Endodermal cell (in vitro differentiated cells): ENCODE results near the gene DNAH8. TPM values are rescaled to one million over a fixed set of nuclear protein-coding genes. Genes with fewer than 3 reads are reported as not detected.

Experiments used
- DNase-seq: peaks from one replicate; pipeline ENCODE4 v3.0.0-alpha.2; 2017
- H3K27ac ChIP-seq: 2 replicates; pipeline ENCODE4 v1.5.1; 2013; ENCODE audit warnings: mild to moderate bottlenecking, low read depth, low read length, moderate library complexity
- H3K27me3 ChIP-seq: 2 replicates; pipeline ENCODE4 v1.6.1; 2013; ENCODE audit warnings: mild to moderate bottlenecking, low read length, moderate library complexity; ENCODE audit not compliant: insufficient read depth, control insufficient read depth, poor library complexity, severe bottlenecking
- H3K36me3 ChIP-seq: 2 replicates; pipeline ENCODE4 v1.7.0; 2013; ENCODE audit warnings: mild to moderate bottlenecking, low read length, moderate library complexity; ENCODE audit not compliant: control insufficient read depth, insufficient read depth
- H3K4me1 ChIP-seq: one replicate; pipeline ENCODE4 v1.7.0; 2013; ENCODE audit warnings: low read length; ENCODE audit not compliant: control insufficient read depth, insufficient read depth
- H3K4me3 ChIP-seq: 2 replicates; pipeline ENCODE4 v1.5.1; 2013; ENCODE audit warnings: mild to moderate bottlenecking, low read length, moderate library complexity
- H3K9ac ChIP-seq: 2 replicates; pipeline ENCODE4 v1.6.1; 2013; ENCODE audit warnings: mild to moderate bottlenecking, low read length, moderate library complexity; ENCODE audit not compliant: poor library complexity, severe bottlenecking; ENCODE audit errors: extremely low read depth
- H3K9me3 ChIP-seq: 2 replicates; pipeline ENCODE4 v1.6.1; 2013; ENCODE audit warnings: mild to moderate bottlenecking, low read length, moderate library complexity; ENCODE audit not compliant: control insufficient read depth
- H3K27ac Mint-ChIP-seq: 2 replicates; pipeline ENCODE4 v1.8.0; 2020; ENCODE audit warnings: mixed read lengths
- H3K27me3 Mint-ChIP-seq: 2 replicates; pipeline ENCODE4 v1.8.0; 2021; ENCODE audit warnings: mild to moderate bottlenecking, mixed read lengths; ENCODE audit not compliant: insufficient read depth
- H3K36me3 Mint-ChIP-seq: 2 replicates; pipeline ENCODE4 v1.8.0; 2020; ENCODE audit warnings: low read depth, mixed read lengths
- H3K4me1 Mint-ChIP-seq: 2 replicates; pipeline ENCODE4 v1.8.0; 2020; ENCODE audit warnings: mixed read lengths
- H3K4me3 Mint-ChIP-seq: 2 replicates; pipeline ENCODE4 v1.8.0; 2020; ENCODE audit warnings: mild to moderate bottlenecking, moderate library complexity, mixed read lengths
- H3K9me3 Mint-ChIP-seq: 2 replicates; pipeline ENCODE4 v1.8.0; 2020; ENCODE audit warnings: mild to moderate bottlenecking, mixed read lengths
- WGBS, 2 experiments: methylation state at CpG; one replicate each; pipeline versions ENCODE4 v1.1.5 to v1.1.7; 2013; ENCODE audit warnings: missing lambda C conversion rate in 2 of 2, mixed read lengths in 1 of 2; ENCODE audit not compliant: insufficient coverage in 1 of 2, insufficient read length in 1 of 2; 5-methylcytosine and 5-hydroxymethylcytosine counted together
- total RNA-seq, 2 donors: library from RNA; stranded (reverse); fragmentation: NEBNext Ultra II Directional in 1 of 2; extraction: Animal tissue kit (Norgen Biotek cat#: 25700) in 1 of 2; gene quantifications; 2 replicates in 1 of 2; 3 replicates in 1 of 2; pipeline ENCODE4 v1.2.1, GENCODE V29; 2021
- TF ChIP-seq, protein P1 (sequence below): fragments of 200-600 bp; sonication (generic); conservative IDR thresholded peaks from 2 replicates; pipeline ENCODE4 v1.5.0; 2021; ENCODE audit warnings: antibody characterized with exemption, mild to moderate bottlenecking

DNAH8 gene
- total RNA-seq, 2 donors from 2014 or later, result not detected

DNA sequence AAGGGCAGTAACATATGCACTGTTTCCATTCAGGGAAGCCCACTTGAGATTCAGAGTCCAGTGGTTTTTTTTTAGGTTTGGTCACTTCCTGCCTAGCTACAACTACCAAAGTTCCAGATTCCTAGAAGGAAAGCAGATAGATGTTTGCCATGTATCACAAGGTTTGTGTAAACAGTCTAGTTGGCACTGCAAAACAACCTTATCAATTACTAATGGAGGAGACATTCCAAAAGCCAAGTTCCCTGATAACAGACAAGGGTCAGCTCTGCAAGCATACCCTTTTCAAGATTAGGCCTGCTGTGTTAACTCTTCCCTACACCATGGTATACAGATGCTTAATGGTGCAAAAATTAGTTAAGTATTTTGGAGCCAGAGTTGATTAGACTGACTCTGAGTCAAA, 192.2 kb downstream of the DNAH8 start:
- Mint-ChIP-seq H3K36me3 (no peaks in the 10 kb centered on the region), H3K9me3 (no peaks in the 10 kb centered on the region), H3K27me3 (peaks cover 3% of the 10 kb centered on the region), H3K4me1 (peaks cover 14% of the 10 kb centered on the region), H3K4me3 (no peak overlapping the region), H3K27ac (no peak overlapping the region)
- no peak overlapping the region for H3K27ac ChIP-seq
- H3K4me3 ChIP-seq, result no peak overlapping the region
- TF ChIP-seq, protein P1, sequence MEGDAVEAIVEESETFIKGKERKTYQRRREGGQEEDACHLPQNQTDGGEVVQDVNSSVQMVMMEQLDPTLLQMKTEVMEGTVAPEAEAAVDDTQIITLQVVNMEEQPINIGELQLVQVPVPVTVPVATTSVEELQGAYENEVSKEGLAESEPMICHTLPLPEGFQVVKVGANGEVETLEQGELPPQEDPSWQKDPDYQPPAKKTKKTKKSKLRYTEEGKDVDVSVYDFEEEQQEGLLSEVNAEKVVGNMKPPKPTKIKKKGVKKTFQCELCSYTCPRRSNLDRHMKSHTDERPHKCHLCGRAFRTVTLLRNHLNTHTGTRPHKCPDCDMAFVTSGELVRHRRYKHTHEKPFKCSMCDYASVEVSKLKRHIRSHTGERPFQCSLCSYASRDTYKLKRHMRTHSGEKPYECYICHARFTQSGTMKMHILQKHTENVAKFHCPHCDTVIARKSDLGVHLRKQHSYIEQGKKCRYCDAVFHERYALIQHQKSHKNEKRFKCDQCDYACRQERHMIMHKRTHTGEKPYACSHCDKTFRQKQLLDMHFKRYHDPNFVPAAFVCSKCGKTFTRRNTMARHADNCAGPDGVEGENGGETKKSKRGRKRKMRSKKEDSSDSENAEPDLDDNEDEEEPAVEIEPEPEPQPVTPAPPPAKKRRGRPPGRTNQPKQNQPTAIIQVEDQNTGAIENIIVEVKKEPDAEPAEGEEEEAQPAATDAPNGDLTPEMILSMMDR, result no peak
- no peak overlapping the region for H3K9ac ChIP-seq
- no peaks in the 10 kb centered on the region for H3K27me3 ChIP-seq
- no peaks in the 10 kb centered on the region for H3K4me1 ChIP-seq
- no peaks in the 10 kb centered on the region for H3K9me3 ChIP-seq
- DNase-seq, result no peak
- no peaks in the 10 kb centered on the region for H3K36me3 ChIP-seq

DNA sequence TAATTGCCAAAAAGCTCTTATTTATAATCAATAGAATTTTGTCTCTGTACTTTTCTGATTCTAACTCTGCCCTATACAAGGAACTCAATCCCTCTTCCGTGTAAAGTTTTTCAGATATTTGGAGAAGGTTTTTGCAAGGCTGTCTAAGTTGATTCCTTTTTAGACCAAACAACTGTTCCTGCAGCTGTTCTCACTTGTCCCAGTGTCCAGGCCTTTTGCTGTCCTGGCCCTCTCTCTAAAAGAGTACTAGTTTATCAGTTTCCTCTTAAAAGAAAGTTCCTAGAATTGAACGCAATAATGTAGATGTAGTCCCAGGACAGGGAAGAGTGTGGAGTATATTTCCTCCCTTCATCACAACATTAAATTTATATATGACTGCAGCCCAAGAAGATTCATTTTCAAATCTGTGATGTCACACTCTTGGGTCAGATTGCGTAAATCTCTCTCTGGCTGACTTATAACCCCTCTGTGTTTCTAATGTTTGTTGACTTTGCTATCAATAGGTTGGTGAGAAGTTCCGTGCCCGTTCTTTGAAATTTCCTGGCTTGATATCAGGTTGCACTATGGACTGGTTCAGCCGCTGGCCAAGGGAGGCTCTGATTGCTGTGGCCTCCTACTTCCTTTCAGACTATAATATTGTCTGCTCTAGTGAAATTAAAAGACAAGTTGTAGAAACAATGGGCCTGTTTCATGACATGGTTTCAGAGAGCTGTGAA, 194.1 kb downstream of the DNAH8 start:
- Mint-ChIP-seq H3K9me3 (no peaks in the 10 kb centered on the region), H3K27ac (no peak overlapping the region), H3K27me3 (no peaks in the 10 kb centered on the region), H3K36me3 (no peaks in the 10 kb centered on the region), H3K4me1 (peaks cover 14% of the 10 kb centered on the region), H3K4me3 (no peak overlapping the region)
- TF ChIP-seq, protein P1, result no peak
- H3K9ac ChIP-seq, result no peak overlapping the region
- no peaks in the 10 kb centered on the region for H3K4me1 ChIP-seq
- no peak overlapping the region for H3K27ac ChIP-seq
- no peak overlapping the region for H3K4me3 ChIP-seq
- no peaks in the 10 kb centered on the region for H3K27me3 ChIP-seq
- WGBS, 2 experiments, result 97% methylated on average over 5 of the region's 6 CpGs; no CpG with 5 or more reads in 1 of the 2 experiments
- H3K36me3 ChIP-seq, result no peaks in the 10 kb centered on the region
- DNase-seq, result no peak
- no peaks in the 10 kb centered on the region for H3K9me3 ChIP-seq

DNA sequence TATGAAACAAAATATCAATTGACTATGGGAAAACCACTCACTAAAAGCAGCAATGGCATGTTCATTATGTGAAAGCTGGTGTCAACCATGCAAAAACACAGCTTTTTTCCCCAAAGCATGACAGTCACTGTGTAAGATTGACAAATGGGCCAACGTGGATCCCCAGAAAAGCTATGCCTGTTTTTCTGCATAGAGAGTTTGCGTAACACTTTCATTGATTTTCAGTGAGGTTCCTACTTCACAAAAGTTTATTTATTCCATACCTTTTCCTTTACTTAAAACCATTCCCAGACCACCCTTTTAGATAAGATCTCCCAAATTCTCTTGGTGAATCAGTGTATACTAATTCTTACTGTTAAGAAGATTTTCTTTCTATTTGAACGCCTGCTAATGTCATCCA, 195.1 kb downstream of the DNAH8 start:
- H3K9ac ChIP-seq, result no peak overlapping the region
- Mint-ChIP-seq H3K4me1 (peaks cover 10% of the 10 kb centered on the region), H3K27ac (no peak overlapping the region), H3K36me3 (no peaks in the 10 kb centered on the region), H3K27me3 (no peaks in the 10 kb centered on the region), H3K9me3 (no peaks in the 10 kb centered on the region), H3K4me3 (no peak overlapping the region)
- DNase-seq, result no peak
- no peaks in the 10 kb centered on the region for H3K27me3 ChIP-seq
- no peaks in the 10 kb centered on the region for H3K36me3 ChIP-seq
- WGBS, 2 experiments, result 76 to 93% methylated on average over 2 to 3 of the region's 3 CpGs
- no peaks in the 10 kb centered on the region for H3K9me3 ChIP-seq
- H3K4me1 ChIP-seq, result no peaks in the 10 kb centered on the region
- no peak overlapping the region for H3K4me3 ChIP-seq
- TF ChIP-seq, protein P1, result no peak
- H3K27ac ChIP-seq, result no peak overlapping the region
